ENCODE data around the gene RNF166. TPM values are rescaled to one million over a fixed set of nuclear protein-coding genes. Genes with fewer than 3 reads are reported as not detected.
"Not testable (repeated sequence)": the region's sequence is repeated elsewhere in the genome, so short reads cannot be mapped to it uniquely, and the experiment has no call there.

The RNF166 gene
- total RNA-seq, 1 donor from 2014 or later: 14.2 TPM

GRCh38 chr16:88671806-88672205 lies 34.4 kb downstream of the RNF166 start:
- H3K27me3 ChIP-seq (ENCODE audit: low read depth): no peaks in the 10 kb centered on the region
- H3K4me3 ChIP-seq: no peak overlapping the region
- no peak for TF ChIP-seq CTCF (IDR thresholded peaks at IDR 0.05; ENCODE audit: borderline replicate concordance)
- intact Hi-C loops (cut with micrococcal nuclease): no loop called here
- H3K4me1 ChIP-seq: peaks cover 50% of the 10 kb centered on the region
- peak overlapping the region; percentile 87 for H3K27ac ChIP-seq (replicated peaks)
- DNase-seq: no peak
- no peaks in the 10 kb centered on the region for H3K9me3 ChIP-seq (replicated peaks)
- H3K36me3 ChIP-seq: no peaks in the 10 kb centered on the region

DNA sequence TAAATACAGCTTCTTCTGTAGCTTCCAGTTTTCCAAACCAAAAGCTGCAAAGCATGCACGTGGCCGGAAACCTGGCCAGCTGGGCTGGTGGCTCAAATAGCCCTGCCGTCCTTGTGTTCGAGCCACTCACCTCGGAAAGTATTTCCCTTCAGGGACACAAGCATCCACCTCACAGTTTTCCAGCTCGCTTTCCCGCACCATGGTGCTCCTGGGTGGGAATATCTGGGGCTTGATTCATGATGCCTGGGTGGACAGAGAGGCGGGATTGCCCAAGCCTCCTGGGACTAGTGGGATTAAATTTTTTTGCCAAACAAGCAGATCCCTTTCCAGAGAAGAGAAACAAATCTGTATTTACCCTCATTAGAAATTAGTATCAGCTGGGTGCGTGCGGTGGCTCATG lies 36.2 kb downstream of the RNF166 start:
- no peak for DNase-seq
- no peaks in the 10 kb centered on the region for H3K36me3 ChIP-seq
- no peak overlapping the region for H3K27ac ChIP-seq (replicated peaks)
- intact Hi-C loops (cut with micrococcal nuclease): no loop called here
- no peak overlapping the region for H3K4me3 ChIP-seq
- no peaks in the 10 kb centered on the region for H3K9me3 ChIP-seq (replicated peaks)
- H3K4me1 ChIP-seq: peaks cover 48% of the 10 kb centered on the region
- no peaks in the 10 kb centered on the region for H3K27me3 ChIP-seq (ENCODE audit: low read depth)
- TF ChIP-seq CTCF (IDR thresholded peaks at IDR 0.05; ENCODE audit: borderline replicate concordance): no peak

DNA sequence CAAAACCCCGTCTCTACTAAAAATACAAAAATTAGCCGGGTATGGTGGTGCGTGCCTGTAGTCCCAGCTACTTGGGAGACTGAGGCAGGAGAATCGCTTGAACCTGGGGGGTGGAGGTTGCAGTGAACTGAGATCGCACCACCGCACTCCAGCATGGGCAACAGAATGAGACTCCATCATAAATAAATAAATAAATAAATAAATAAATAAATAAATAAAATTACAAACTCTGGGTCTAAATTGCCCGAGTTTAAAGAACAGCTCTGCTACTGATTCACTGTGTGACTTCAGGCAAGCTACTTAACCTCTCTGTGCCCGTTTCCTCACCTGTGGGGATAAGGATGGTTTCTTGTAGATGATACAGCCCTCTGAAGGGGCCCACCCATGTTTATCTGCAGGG lies 36.7 kb downstream of the RNF166 start:
- H3K27ac ChIP-seq (replicated peaks); DNase-seq; H3K9me3 ChIP-seq (replicated peaks); H3K4me3 ChIP-seq; intact Hi-C loops (cut with micrococcal nuclease); H3K36me3 ChIP-seq; H3K27me3 ChIP-seq (ENCODE audit: low read depth): not testable (repeated sequence)
- peaks cover 48% of the 10 kb centered on the region for H3K4me1 ChIP-seq

DNA sequence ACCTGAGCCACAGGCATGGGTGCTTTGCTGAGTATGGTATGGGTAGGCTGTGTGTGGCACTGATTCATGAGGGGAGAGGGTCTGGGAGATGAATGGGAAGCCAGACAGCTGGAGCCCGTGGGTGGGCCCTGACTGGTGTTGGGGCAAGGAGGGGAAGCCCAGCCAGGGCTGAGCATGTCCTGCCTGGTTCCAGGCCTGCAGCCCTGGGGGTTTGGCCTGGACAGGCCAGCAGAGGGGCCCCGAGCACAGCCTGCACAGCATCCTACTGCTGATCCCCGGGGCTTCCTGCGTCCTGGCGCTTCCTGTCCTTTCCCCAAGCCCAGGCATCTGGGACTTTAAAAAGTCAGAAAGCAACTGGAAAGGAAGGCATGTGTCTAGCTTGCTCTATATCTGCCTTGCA lies 38.7 kb downstream of the RNF166 start:
- no peak for DNase-seq
- Histone ChIP-seq H3K4me3 (no peak overlapping the region), H3K27ac (replicated peaks) (no peak overlapping the region), H3K36me3 (no peaks in the 10 kb centered on the region), H3K27me3 (ENCODE audit: low read depth) (no peaks in the 10 kb centered on the region), H3K9me3 (replicated peaks) (no peaks in the 10 kb centered on the region), H3K4me1 (peaks cover 48% of the 10 kb centered on the region)
- no peak for TF ChIP-seq CTCF (IDR thresholded peaks at IDR 0.05; ENCODE audit: borderline replicate concordance)
- intact Hi-C loops (cut with micrococcal nuclease): no loop called here

DNA sequence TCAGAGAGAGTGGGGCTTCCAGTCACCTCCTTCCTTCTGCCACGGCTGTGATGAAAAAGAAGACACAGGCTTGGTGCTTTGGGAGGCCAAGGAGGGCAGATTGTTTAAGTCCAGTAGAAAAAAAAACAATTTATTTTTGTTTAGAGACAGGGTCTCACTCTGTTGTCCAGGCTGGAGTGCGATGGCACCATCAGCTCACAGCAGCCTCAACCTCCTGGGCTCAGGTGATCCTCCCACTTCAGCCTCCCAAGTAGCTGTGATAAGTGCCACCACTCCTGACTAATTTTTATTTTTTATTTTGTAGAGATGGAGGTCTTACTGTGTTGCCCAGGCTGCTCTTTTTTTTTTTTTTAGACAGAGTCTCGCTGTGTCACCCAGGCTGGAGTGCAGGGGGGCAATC lies 40.6 kb downstream of the RNF166 start:
- Histone ChIP-seq H3K4me3 (no peak overlapping the region), H3K27ac (replicated peaks) (peak overlapping the region; percentile 57), H3K27me3 (ENCODE audit: low read depth) (no peaks in the 10 kb centered on the region), H3K9me3 (replicated peaks) (no peaks in the 10 kb centered on the region), H3K4me1 (peaks cover 48% of the 10 kb centered on the region), H3K36me3 (no peaks in the 10 kb centered on the region)
- no peak for TF ChIP-seq CTCF (IDR thresholded peaks at IDR 0.05; ENCODE audit: borderline replicate concordance)
- intact Hi-C loops (cut with micrococcal nuclease): no loop called here
- DNase-seq: no peak

DNA sequence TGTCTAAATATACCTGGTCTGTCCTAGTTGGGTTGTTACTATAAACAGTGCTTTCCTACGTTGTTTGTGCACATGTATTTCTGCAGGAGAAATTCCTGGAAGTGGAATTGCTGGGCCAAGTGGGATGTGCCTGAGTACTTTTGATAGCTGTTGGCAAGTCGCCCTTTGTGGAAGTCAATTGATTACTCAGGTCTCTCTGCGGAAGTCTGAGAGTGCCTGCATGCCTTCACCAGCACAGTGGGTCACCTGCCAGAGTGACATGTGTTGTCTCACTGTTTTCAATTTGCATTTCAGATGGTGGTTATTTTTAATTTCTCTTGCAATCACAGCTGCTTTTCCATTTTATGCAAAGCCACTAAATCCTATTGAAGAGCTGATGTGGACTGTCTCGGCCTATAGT lies 41.1 kb downstream of the RNF166 start:
- no peaks in the 10 kb centered on the region for H3K9me3 ChIP-seq (replicated peaks)
- no peak for DNase-seq
- intact Hi-C loops (cut with micrococcal nuclease): no loop called here
- peak overlapping the region; percentile 57 for H3K27ac ChIP-seq (replicated peaks)
- H3K27me3 ChIP-seq (ENCODE audit: low read depth): no peaks in the 10 kb centered on the region
- no peak overlapping the region for H3K4me3 ChIP-seq
- peaks cover 48% of the 10 kb centered on the region for H3K4me1 ChIP-seq
- no peak for TF ChIP-seq CTCF (IDR thresholded peaks at IDR 0.05; ENCODE audit: borderline replicate concordance)
- H3K36me3 ChIP-seq: no peaks in the 10 kb centered on the region

Data from left ventricle myocardium inferior (tissue), 1 donor.